ENCODE data around the gene LCE1D. TPM values are rescaled to one million over a fixed set of nuclear protein-coding genes. Genes with fewer than 3 reads are reported as not detected.

LCE1D gene
- total RNA-seq, 1 experiment from 2014 or later, result not detected

DNA sequence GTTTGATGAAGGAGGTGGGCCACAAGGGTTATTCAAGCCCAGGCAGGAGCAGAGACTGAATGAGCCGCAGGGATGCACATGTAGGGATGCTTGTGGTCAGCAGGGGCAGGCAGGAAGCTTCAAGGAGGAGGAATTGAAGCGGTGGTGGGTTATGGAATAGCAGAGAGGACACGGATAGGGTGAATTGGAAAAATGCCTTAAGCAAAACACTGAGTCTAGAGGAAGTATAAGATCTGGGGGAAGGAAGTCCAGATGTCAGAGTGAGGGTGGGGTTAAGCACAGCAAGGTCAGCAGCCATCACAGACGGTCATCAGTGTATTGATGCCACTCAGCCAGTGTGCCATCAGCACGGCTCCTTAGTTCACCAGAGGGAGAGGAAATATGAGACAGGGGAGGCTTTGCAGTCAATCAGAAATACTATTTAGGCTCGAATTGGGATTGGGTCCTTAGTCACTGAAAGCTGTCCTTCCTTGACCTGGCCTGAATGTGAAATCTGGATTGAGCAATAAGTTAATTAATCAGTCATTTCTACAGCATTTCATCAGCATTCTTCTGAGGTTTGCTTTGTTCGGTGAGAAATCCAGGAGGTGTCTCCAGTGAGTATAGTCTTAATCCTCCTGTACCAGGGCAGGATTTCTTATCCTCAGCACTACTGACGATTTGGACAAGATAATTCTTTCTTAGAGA lies 27.5 kb upstream of the LCE1D start:
- no peaks in the 10 kb centered on the region for H3K79me2 ChIP-seq (ENCODE audit: insufficient read depth, low read length)
- no peak overlapping the region for H2AFZ ChIP-seq (ENCODE audit: low read depth, low read length, poor library complexity, severe bottlenecking)
- ATAC-seq (peak; percentile 44; the same call in 1 of the 2 replicates), DNase-seq (ENCODE audit: low read depth, low spot score) (no peak)
- H3K4me1 ChIP-seq (ENCODE audit: control insufficient read depth in 1 of 2, insufficient read depth in 2 of 2, low read length in 2 of 2), result no peaks in the 10 kb centered on the region
- ChIA-PET RAD21 (ENCODE audit: low non-redundant PET in 1 of 2, low total read pairs in 2 of 2, uncharacterized antibody in 2 of 2, unreplicated experiment in 2 of 2) (no interaction called here), POLR2A (no interaction called here), CTCF (no interaction called here)
- H3K4me3 ChIP-seq (replicated peaks in 1 of 2; ENCODE audit: low read depth in 1 of 2, low read length in 2 of 2), result no peak overlapping the region
- no peaks in the 10 kb centered on the region for H4K20me1 ChIP-seq (ENCODE audit: insufficient read depth)
- H3K36me3 ChIP-seq (ENCODE audit: control insufficient read depth in 1 of 2, insufficient read depth in 2 of 2, low read length in 2 of 2), result no peaks in the 10 kb centered on the region
- no peak overlapping the region for H3K9ac ChIP-seq (ENCODE audit: low read length)
- TF ChIP-seq CEBPB (IDR thresholded peaks at IDR 0.05; ENCODE audit: low read depth) (peak; percentile 85), CBX3 (IDR thresholded peaks at IDR 0.05; ENCODE audit: low read depth) (no peak)
- H3K27ac ChIP-seq (ENCODE audit: low read depth, low read length), result no peak overlapping the region
- H3K9me3 ChIP-seq (ENCODE audit: control insufficient read depth in 1 of 2, insufficient read depth in 1 of 2, low read depth in 1 of 2, low read length in 2 of 2), result no peaks in the 10 kb centered on the region
- H3K27me3 ChIP-seq (ENCODE audit: insufficient read depth, low read length), result peaks cover 17% of the 10 kb centered on the region
- intact Hi-C loops (cut with micrococcal nuclease), result no loop called here
- H3K4me2 ChIP-seq (ENCODE audit: low read length), result no peak overlapping the region
- no peaks in the 10 kb centered on the region for H3K9me2 ChIP-seq (ENCODE audit: insufficient read depth)
- no TSS peak for BruUV-seq (replicated peaks)

DNA sequence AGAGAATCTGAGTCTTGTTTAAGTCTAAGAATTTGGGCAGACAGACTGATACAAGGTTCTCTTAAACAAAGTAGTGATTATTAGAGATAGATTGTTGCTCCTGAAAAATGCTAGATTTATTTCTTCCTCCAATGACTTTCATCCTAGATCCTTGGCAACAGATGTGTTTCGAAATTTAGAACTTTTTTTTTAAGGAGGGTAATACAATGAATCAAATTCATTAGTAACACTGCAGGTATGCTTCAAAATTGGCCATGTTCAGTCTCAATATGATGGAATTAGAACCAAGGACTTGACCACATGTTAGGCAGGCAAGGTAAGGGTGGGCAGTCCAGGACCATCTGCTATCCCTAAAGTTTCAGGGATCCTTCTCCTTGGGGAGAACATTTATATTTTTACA lies 26.1 kb upstream of the LCE1D start:
- H3K27me3 ChIP-seq (ENCODE audit: insufficient read depth, low read length), result peaks cover 9% of the 10 kb centered on the region
- H2AFZ ChIP-seq (ENCODE audit: low read depth, low read length, poor library complexity, severe bottlenecking), result no peak overlapping the region
- no peaks in the 10 kb centered on the region for H3K9me2 ChIP-seq (ENCODE audit: insufficient read depth)
- DNase-seq (ENCODE audit: low read depth, low spot score) (no peak), ATAC-seq (no peak)
- CTCF ChIA-PET, result no interaction called here
- no peak overlapping the region for H3K9ac ChIP-seq (ENCODE audit: low read length)
- H3K27ac ChIP-seq (ENCODE audit: low read depth, low read length), result no peak overlapping the region
- BruUV-seq (replicated peaks), result no TSS peak
- no peaks in the 10 kb centered on the region for H4K20me1 ChIP-seq (ENCODE audit: insufficient read depth)
- H3K4me1 ChIP-seq (ENCODE audit: control insufficient read depth in 1 of 2, insufficient read depth in 2 of 2, low read length in 2 of 2), result no peaks in the 10 kb centered on the region
- intact Hi-C loops (cut with micrococcal nuclease), result no loop called here
- POLR2A ChIA-PET, result no interaction called here
- no peaks in the 10 kb centered on the region for H3K79me2 ChIP-seq (ENCODE audit: insufficient read depth, low read length)
- no peak overlapping the region for H3K4me2 ChIP-seq (ENCODE audit: low read length)
- H3K9me3 ChIP-seq (ENCODE audit: control insufficient read depth in 1 of 2, insufficient read depth in 1 of 2, low read depth in 1 of 2, low read length in 2 of 2), result no peaks in the 10 kb centered on the region
- H3K36me3 ChIP-seq (ENCODE audit: control insufficient read depth in 1 of 2, insufficient read depth in 2 of 2, low read length in 2 of 2), result no peaks in the 10 kb centered on the region
- RAD21 ChIA-PET (ENCODE audit: low non-redundant PET in 1 of 2, low total read pairs in 2 of 2, uncharacterized antibody in 2 of 2, unreplicated experiment in 2 of 2), result no interaction called here
- no peak overlapping the region for H3K4me3 ChIP-seq (replicated peaks in 1 of 2; ENCODE audit: low read depth in 1 of 2, low read length in 2 of 2)
- TF ChIP-seq ZNF274 (IDR thresholded peaks at IDR 0.05; ENCODE audit: low read depth, low read length) (no peak), SRF (IDR thresholded peaks at IDR 0.05; ENCODE audit: low read depth) (no peak), ELF1 (IDR thresholded peaks at IDR 0.05; ENCODE audit: borderline replicate concordance, low read depth) (no peak), ZFX (IDR thresholded peaks at IDR 0.05) (no peak), CEBPB (IDR thresholded peaks at IDR 0.05; ENCODE audit: low read depth) (no peak), FOSL1 (IDR thresholded peaks at IDR 0.05; ENCODE audit: low read depth) (no peak), SP1 (IDR thresholded peaks at IDR 0.05; ENCODE audit: low read depth) (no peak), ATF3 (IDR thresholded peaks at IDR 0.05) (no peak), POLR2A (IDR thresholded peaks at IDR 0.05; ENCODE audit: borderline replicate concordance, extremely low read depth, insufficient read depth, insufficient read length) (no peak), POLR2AphosphoS5 (IDR thresholded peaks at IDR 0.05; ENCODE audit: low read depth, low read length) (no peak), SIN3A (IDR thresholded peaks at IDR 0.05; ENCODE audit: low read depth) (no peak), TCF7L2 (IDR thresholded peaks at IDR 0.05; ENCODE audit: borderline replicate concordance, extremely low read depth, insufficient read depth, insufficient read length) (no peak), CBX3 (IDR thresholded peaks at IDR 0.05; ENCODE audit: low read depth) (no peak), EGR1 (IDR thresholded peaks at IDR 0.05; ENCODE audit: low read depth) (no peak)
- TF ChIP-seq, protein P1, sequence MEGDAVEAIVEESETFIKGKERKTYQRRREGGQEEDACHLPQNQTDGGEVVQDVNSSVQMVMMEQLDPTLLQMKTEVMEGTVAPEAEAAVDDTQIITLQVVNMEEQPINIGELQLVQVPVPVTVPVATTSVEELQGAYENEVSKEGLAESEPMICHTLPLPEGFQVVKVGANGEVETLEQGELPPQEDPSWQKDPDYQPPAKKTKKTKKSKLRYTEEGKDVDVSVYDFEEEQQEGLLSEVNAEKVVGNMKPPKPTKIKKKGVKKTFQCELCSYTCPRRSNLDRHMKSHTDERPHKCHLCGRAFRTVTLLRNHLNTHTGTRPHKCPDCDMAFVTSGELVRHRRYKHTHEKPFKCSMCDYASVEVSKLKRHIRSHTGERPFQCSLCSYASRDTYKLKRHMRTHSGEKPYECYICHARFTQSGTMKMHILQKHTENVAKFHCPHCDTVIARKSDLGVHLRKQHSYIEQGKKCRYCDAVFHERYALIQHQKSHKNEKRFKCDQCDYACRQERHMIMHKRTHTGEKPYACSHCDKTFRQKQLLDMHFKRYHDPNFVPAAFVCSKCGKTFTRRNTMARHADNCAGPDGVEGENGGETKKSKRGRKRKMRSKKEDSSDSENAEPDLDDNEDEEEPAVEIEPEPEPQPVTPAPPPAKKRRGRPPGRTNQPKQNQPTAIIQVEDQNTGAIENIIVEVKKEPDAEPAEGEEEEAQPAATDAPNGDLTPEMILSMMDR (IDR thresholded peaks at IDR 0.05 in 2 of 3, conservative IDR thresholded peaks at IDR 0.05 in 1 of 3; ENCODE audit: borderline replicate concordance in 1 of 3, insufficient read depth in 1 of 3, low read depth in 2 of 3, low read length in 2 of 3), result no peak
- TF ChIP-seq, protein P2, sequence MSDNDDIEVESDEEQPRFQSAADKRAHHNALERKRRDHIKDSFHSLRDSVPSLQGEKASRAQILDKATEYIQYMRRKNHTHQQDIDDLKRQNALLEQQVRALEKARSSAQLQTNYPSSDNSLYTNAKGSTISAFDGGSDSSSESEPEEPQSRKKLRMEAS (IDR thresholded peaks at IDR 0.05), result no peak
- TF ChIP-seq, protein P3, sequence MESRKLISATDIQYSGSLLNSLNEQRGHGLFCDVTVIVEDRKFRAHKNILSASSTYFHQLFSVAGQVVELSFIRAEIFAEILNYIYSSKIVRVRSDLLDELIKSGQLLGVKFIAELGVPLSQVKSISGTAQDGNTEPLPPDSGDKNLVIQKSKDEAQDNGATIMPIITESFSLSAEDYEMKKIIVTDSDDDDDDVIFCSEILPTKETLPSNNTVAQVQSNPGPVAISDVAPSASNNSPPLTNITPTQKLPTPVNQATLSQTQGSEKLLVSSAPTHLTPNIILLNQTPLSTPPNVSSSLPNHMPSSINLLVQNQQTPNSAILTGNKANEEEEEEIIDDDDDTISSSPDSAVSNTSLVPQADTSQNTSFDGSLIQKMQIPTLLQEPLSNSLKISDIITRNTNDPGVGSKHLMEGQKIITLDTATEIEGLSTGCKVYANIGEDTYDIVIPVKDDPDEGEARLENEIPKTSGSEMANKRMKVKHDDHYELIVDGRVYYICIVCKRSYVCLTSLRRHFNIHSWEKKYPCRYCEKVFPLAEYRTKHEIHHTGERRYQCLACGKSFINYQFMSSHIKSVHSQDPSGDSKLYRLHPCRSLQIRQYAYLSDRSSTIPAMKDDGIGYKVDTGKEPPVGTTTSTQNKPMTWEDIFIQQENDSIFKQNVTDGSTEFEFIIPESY (IDR thresholded peaks at IDR 0.05; ENCODE audit: extremely low read depth, insufficient replicate concordance, low read length), result no peak

Measured in HCT116 (cell line).